Inflammatory macrophage treated with lipopolysaccharide for 1 hour (primary cell): ENCODE results near the gene AKR1A1.
A peak's percentile ranks its signal among the peaks of the same experiment; 100 is the strongest.
"Not testable (repeated sequence)": the region's sequence is repeated elsewhere in the genome, so short reads cannot be mapped to it uniquely, and the experiment has no call there.

Experiments used
- DNase-seq, 2 donors: peaks; one replicate each; pipeline ENCODE4 v3.0.0-alpha.2; 2020 to 2022

AKR1A1 gene

DNA sequence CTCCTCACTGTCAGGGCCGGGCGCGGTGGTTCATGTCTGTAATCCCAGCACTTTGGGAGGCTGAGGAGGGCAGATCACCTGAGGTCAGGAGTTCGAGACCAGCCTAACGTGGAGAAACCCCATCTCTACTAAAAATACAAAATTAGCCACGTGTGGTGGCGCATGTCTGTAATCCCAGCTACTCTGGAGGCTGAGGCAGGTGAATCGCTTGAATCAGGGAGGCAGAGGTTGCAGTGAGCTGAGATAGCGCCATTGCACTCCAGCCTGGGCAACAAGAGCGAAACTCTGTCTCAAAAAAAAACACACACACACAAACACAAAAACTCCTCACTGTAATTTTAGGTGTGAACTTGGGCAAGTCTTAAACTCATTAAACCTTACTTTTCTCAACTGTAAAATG is 26.7 kb upstream of the AKR1A1 start:
- not testable (repeated sequence) for DNase-seq

DNA sequence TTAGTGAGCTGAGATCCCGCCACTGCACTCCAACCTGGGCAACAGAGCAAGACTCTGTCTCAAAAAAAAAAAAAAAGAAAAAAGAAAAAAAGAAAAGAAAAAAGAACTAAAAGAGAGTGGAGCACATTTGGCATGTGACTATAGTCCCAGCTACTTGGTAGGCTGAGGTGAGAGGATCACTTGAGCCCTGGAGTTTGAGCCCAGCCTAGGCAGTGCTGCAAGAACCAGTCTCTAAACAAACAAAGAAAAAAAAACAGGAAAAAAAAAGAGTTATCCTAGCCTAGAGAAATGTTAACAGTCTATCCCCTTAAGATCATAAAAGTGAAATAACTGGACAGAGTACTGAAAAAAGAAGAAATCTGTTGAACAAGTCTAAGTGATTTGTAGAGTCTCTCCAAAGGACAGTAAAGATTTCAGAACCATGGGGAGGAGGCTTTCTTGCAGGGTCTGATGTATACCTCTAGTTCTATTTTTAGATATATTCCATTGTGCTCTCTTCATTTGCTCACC is 24.4 kb upstream of the AKR1A1 start:
- DNase-seq: no peak

DNA sequence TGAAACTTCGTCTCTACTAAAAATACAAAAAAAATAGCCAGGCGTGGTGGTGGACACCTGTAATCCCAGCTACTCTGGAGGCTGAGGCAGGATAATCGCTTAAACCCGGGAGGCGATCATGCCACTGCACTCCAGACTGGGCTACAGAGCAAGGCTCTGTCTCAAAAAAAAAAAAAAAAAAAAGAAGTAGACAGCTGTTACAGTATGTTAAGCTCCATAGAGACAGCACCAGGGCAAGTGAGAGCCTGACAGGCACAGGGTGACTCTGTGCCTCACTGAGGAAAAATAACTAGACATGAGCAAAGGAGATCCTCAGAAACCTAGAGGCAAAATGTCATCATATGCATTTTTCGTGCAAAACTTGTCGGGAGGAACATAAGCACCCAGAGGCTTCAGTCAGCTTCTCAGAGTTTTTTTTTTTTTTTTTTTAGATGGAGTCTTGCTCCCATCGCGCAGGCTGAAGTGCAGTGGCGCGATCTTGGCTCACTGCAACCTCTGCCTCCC is 19.9 kb upstream of the AKR1A1 start:
- DNase-seq: no peak

- DNase-seq: peak; percentile 9 to 40
Observed at GRCh38 chr1:45531873-45532272, 18.8 kb upstream of the AKR1A1 start.

GRCh38 chr1:45535988-45536766 is 14.4 kb upstream of the AKR1A1 start:
- no peak for DNase-seq

DNA sequence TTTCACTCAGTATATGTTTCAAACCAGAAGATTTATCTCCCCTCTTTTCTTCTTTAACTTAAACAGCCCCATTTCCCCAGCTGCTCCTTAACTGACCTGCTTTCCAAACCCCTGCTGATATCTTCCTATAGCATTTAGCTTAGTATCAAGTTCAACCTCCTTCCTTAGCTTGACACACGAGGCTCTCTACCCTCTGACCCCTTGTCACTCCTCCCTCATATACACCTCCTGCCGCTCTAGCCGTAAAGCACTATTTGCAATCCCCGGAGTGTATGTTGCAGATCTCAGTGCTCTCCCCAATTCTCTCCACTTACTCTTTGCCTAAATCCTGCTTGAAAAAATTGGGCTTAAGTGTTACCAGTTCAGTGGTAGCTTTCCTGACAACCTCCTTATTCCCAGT is 13.7 kb upstream of the AKR1A1 start:
- no peak for DNase-seq

DNA sequence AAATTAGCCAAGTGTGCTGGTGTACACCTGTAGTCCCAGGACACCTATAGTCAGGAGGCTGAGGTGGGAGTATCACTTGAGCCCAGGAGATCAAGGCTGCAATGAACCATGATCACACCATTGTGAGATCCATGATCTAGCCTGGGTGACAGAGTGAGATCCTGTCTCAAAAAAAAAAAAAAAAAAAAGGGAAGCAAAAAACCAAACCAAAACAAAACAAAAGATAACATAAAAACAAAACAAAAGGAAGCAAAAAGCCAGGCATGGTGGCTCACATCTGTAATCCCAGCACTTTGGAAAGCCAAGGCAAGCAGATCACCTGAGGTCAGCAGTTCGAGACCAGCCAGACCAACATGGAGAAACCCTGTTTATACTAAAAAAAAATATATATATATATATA is 9.4 kb upstream of the AKR1A1 start:
- DNase-seq: peak in 1 of 2 donors; percentile 20

- peak; percentile 67 to 93 for DNase-seq
Observed at GRCh38 chr1:45542591-45542990, 8.0 kb upstream of the AKR1A1 start.

- peak; percentile 92 to 98 for DNase-seq
Observed at GRCh38 chr1:45543581-45544417, 6.8 kb upstream of the AKR1A1 start.

GRCh38 chr1:45544530-45544929 is 6.1 kb upstream of the AKR1A1 start:
- DNase-seq: peak in 1 of 2 donors; percentile 23

DNA sequence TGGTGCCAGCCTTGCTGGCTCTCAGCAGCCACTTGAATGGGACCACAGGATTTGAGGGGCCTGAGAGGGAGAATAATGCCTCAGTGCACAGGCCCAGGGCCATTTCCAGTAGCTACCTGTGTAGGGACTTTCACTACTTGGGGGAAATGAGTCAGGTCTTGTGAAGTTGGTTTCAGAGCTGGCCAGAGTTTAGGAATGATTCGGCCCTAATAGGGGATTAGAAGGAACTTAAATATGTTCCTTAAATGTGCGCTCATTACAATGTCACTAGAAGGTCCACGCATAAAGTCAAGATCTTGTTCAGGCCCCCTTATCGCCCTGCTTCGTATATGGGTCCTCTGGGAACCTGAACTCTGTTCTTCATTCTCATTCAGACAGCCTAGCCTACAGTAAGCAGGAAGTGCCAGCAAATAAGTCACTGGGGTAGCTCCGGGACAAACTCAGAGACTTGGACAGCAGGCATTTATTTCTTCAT is 5.6 kb upstream of the AKR1A1 start:
- peak; percentile 40 to 43 for DNase-seq

DNA sequence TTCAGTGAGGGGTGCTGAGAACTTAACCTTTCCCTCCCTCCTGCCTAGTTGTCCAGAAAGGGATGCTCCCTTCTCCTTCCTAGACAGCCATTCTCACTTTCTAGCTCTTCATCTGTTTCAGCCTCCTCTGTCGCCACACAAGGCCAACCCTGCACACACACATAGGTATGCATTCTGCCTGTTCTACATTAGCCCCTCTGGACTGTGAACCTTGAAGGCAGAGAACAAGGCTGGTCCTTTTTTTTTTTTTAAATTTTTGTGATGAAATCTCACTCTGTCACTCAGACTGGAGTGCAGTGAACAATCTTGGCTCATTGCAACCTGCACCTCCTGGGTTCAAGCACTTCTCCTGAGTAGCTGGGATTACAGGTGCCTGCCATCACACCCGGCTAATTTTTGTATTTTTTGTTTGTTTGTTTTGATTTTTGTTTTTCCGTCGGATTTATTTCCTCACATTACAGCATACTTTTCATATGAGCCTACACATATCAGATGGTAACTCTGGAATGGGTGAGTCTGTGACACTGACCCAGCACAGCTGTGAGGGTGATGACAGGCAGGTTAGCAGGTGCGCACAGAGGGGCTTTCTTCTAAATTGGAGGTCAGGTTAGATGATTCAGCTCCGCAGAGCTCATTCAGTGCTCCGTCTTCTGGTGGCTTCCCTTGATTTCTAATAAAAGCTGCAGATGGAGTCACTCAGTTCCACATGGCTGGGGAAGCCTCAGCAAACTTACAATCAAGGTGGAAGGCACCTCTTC is 4.9 kb upstream of the AKR1A1 start:
- no peak for DNase-seq

GRCh38 chr1:45551684-45552083 is 1.1 kb downstream of the AKR1A1 start:
- no peak for DNase-seq

- no peak for DNase-seq
Observed at GRCh38 chr1:45552331-45552730, 1.7 kb downstream of the AKR1A1 start.

DNA sequence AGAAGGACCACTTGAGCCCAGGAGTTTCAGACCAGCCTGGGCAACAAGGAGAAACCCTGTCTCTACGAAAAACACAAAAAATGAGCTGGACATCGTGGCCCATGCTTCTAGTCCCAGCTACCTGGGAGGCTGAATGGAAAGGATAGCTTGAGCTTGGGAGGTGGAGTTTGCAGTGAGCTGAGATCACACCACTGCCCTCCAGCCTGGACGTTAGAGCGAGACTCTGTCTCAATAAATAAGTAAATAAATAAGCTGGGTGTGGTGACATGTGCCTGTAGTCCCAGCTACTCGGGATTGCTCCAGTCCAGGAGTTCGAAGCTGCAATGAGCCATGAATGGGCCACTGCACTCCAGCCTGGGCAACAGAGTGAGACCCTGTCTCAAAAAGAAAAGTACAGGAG is 3.6 kb downstream of the AKR1A1 start:
- DNase-seq: no peak

GRCh38 chr1:45557422-45557944 is 6.9 kb downstream of the AKR1A1 start:
- no peak for DNase-seq

DNA sequence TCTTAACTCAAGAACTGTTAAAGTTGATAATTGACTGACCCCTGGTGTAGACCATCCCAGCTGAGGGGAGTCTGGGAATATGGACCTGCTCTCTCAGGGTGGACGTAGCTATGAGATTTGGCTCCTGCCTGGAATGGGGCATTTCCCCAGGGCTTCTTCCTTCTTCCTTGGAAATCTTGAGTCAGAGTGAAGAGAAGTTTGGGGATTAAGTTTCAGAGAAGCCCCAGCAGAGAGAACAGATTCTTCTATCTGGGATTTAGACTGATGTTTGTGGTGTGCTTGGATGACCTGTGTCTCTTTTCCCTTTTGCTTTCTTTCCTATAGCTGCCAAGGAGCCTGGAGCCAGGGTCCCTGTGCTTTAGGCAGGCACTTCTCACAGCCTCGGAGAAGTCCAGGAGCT is 13.2 kb downstream of the AKR1A1 start:
- no peak for DNase-seq

DNA sequence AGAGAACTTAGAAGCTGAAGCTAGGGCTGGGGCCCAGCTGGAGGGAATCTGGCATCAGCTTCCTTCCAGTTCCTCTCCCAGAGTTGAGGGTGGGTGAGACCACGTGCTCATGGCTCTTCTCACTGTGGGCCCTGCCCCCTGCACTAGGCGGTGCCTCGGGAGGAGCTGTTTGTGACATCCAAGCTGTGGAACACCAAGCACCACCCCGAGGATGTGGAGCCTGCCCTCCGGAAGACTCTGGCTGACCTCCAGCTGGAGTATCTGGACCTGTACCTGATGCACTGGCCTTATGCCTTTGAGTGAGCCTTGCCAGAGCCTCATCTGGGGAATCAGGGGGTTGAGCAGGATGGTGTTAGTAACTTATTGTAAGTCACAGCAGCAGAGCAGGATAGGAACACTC is 16.1 kb downstream of the AKR1A1 start:
- DNase-seq: peak; percentile 37 to 56

DNA sequence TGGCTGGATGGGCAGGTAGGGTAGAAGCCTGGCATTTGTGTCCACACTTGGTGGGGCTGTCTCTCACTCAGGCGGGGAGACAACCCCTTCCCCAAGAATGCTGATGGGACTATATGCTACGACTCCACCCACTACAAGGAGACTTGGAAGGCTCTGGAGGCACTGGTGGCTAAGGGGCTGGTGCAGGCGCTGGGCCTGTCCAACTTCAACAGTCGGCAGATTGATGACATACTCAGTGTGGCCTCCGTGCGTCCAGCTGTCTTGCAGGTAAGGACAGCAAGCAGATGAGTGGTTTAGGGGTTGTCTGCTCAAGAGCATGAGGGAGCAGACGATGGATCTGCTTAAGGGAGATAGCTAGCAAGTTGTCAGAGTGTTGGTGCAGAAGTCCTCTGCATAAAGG is 17.3 kb downstream of the AKR1A1 start:
- no peak for DNase-seq

DNA sequence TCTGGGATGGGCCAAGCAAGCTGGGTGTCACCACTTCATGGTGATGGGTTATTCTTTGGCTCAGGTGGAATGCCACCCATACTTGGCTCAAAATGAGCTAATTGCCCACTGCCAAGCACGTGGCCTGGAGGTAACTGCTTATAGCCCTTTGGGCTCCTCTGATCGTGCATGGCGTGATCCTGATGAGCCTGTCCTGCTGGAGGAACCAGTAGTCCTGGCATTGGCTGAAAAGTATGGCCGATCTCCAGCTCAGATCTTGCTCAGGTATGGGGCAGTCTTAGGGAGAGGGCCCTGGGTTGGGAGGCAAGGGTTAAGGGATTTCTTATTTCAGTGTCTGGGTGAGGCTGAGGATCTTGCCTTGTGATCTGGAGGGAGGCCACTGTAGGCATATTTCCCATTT is 17.8 kb downstream of the AKR1A1 start:
- DNase-seq: no peak

- DNase-seq: no peak
Observed at GRCh38 chr1:45569571-45569961, 18.9 kb downstream of the AKR1A1 start.

- peak; percentile 50 to 89 for DNase-seq
Observed at GRCh38 chr1:45569962-45570581, 19.4 kb downstream of the AKR1A1 start.
